ENCODE results near the gene DNAJC3.

DNA sequence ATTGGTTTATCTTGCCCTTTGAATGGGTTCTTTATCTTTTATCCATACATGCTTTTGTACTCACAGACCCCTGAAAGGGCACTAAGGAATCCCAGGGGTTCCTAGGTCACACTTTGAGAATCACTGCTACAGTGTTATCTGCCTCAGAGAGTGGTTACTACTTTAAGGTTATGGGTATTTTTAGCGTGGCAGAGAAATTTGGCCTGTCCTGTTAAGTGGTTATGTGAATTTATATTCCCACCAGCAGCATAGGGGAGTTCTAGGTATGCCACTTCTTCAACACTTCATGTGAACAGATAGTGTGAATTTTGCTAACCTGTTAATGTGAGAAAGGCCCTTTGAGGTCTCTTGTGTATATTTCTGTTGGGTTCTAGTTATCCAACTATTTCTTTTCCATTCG lies 75.7 kb downstream of the DNAJC3 start:
- TF ChIP-seq, protein P1, sequence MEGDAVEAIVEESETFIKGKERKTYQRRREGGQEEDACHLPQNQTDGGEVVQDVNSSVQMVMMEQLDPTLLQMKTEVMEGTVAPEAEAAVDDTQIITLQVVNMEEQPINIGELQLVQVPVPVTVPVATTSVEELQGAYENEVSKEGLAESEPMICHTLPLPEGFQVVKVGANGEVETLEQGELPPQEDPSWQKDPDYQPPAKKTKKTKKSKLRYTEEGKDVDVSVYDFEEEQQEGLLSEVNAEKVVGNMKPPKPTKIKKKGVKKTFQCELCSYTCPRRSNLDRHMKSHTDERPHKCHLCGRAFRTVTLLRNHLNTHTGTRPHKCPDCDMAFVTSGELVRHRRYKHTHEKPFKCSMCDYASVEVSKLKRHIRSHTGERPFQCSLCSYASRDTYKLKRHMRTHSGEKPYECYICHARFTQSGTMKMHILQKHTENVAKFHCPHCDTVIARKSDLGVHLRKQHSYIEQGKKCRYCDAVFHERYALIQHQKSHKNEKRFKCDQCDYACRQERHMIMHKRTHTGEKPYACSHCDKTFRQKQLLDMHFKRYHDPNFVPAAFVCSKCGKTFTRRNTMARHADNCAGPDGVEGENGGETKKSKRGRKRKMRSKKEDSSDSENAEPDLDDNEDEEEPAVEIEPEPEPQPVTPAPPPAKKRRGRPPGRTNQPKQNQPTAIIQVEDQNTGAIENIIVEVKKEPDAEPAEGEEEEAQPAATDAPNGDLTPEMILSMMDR (IDR thresholded peaks at IDR 0.05 in 4 of 5, conservative IDR thresholded peaks at IDR 0.05 in 1 of 5): no peak
- TF ChIP-seq POLR2A (IDR thresholded peaks at IDR 0.05): no peak

Data from gastrocnemius medialis (tissue), 4 donors.